Gastroesophageal sphincter (tissue), 4 donors: ENCODE results near the gene RALGPS1. TPM values are rescaled to one million over a fixed set of nuclear protein-coding genes. Genes with fewer than 3 reads are reported as not detected.

Experiments used
- ATAC-seq: fragments of 150-250 bp; one replicate; pipeline ENCODE4 v1.9.1; 2016; ENCODE audit warnings: mild to moderate bottlenecking, moderate library complexity
- H3K27ac ChIP-seq, 4 donors: fragments of 200-600 bp; sonication (generic) in 3 of 4; 1 replicate in 3 of 4; 2 replicates in 1 of 4; pipeline ENCODE4 v1.5.1; 2016 to 2019
- H3K27me3 ChIP-seq: fragments of 200-600 bp; sonication (generic); one replicate; pipeline ENCODE4 v1.5.1; 2019
- H3K36me3 ChIP-seq, 2 donors: fragments of 200-600 bp; sonication (generic); one replicate each; pipeline ENCODE4 v1.5.1; 2019; ENCODE audit warnings: control low read depth in 1 of 2
- H3K4me1 ChIP-seq, 3 donors: fragments of 200-600 bp; sonication (generic); 1 replicate in 2 of 3; 2 replicates in 1 of 3; pipeline ENCODE4 v1.5.1; 2016 to 2019; ENCODE audit warnings: control low read depth in 2 of 3
- H3K4me3 ChIP-seq, 2 donors: fragments of 200-600 bp; sonication (generic); one replicate each; pipeline ENCODE4 v1.5.1; 2019; ENCODE audit warnings: mild to moderate bottlenecking in 1 of 2, moderate library complexity in 1 of 2
- H3K9me3 ChIP-seq, 3 donors: fragments of 200-600 bp; sonication (generic); one replicate each; pipeline ENCODE4 v1.5.1; 2017 to 2019; ENCODE audit warnings: control low read depth in 2 of 3
- EP300 ChIP-seq: sonication (generic); formaldehyde crosslinking; IDR thresholded peaks from one replicate; pipeline ENCODE4 v1.6.1; 2017; ENCODE audit warnings: antibody characterized with exemption, mild to moderate bottlenecking
- POLR2A ChIP-seq, 2 donors: fragments of 450-650 bp; IDR thresholded peaks; one replicate each; pipeline ENCODE4 v1.6.1; 2017; ENCODE audit warnings: antibody characterized with exemption in 2 of 2, mild to moderate bottlenecking in 2 of 2, moderate library complexity in 1 of 2
- POLR2AphosphoS5 ChIP-seq: sonication (generic); formaldehyde crosslinking; IDR thresholded peaks from one replicate; pipeline ENCODE4 v1.6.1; 2017; ENCODE audit warnings: antibody characterized with exemption
- WGBS, 2 donors: methylation state at CpG; one replicate each; pipeline ENCODE4 v1.1.5; 2018; ENCODE audit warnings: low coverage in 1 of 2; 5-methylcytosine and 5-hydroxymethylcytosine counted together
- total RNA-seq, 4 donors: library from RNA; depleted of rRNA; stranded (reverse); fragments of >200 nt; gene quantifications; one replicate each; pipeline ENCODE4 v1.1.0, GENCODE V29; 2016
- TF ChIP-seq, protein P1 (sequence below), 4 experiments: fragments of 200-600 bp in 2 of 4; fragments of 450-650 bp in 2 of 4; sonication (generic) in 1 of 4; IDR thresholded peaks; one replicate each; pipeline ENCODE4 v1.5.1; 2017 to 2019; ENCODE audit warnings: antibody characterized with exemption in 4 of 4, mild to moderate bottlenecking in 2 of 4, moderate library complexity in 2 of 4

The RALGPS1 gene
- total RNA-seq, 4 donors from 2014 or later, result 5.9 to 17.4 (median 11.3) TPM

GRCh38 chr9:126875756-126876510 lies 38.6 kb upstream of the RALGPS1 start:
- Histone ChIP-seq H3K27me3 (no peaks in the 10 kb centered on the region), H3K36me3 (peaks cover 0 to 22% of the 10 kb centered on the region in 2 donors), H3K27ac (no peak overlapping the region), H3K4me1 (peaks cover 0 to 7% (median 0%) of the 10 kb centered on the region in 3 donors), H3K9me3 (no peaks in the 10 kb centered on the region), H3K4me3 (no peak overlapping the region)
- TF ChIP-seq EP300 (no peak), POLR2A (IDR thresholded peaks at IDR 0.05) (no peak), POLR2AphosphoS5 (no peak)
- TF ChIP-seq, protein P1, sequence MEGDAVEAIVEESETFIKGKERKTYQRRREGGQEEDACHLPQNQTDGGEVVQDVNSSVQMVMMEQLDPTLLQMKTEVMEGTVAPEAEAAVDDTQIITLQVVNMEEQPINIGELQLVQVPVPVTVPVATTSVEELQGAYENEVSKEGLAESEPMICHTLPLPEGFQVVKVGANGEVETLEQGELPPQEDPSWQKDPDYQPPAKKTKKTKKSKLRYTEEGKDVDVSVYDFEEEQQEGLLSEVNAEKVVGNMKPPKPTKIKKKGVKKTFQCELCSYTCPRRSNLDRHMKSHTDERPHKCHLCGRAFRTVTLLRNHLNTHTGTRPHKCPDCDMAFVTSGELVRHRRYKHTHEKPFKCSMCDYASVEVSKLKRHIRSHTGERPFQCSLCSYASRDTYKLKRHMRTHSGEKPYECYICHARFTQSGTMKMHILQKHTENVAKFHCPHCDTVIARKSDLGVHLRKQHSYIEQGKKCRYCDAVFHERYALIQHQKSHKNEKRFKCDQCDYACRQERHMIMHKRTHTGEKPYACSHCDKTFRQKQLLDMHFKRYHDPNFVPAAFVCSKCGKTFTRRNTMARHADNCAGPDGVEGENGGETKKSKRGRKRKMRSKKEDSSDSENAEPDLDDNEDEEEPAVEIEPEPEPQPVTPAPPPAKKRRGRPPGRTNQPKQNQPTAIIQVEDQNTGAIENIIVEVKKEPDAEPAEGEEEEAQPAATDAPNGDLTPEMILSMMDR (IDR thresholded peaks at IDR 0.05), result no peak
- ATAC-seq, result no peak
- WGBS, 2 donors, result 80 to 87% methylated on average over 3 of the region's 4 CpGs

GRCh38 chr9:126876531-126876930 lies 38.1 kb upstream of the RALGPS1 start:
- Histone ChIP-seq H3K4me3 (no peak overlapping the region), H3K4me1 (peaks cover 0 to 7% (median 0%) of the 10 kb centered on the region in 3 donors), H3K36me3 (peaks cover 0 to 24% of the 10 kb centered on the region in 2 donors), H3K27ac (no peak overlapping the region), H3K27me3 (no peaks in the 10 kb centered on the region), H3K9me3 (no peaks in the 10 kb centered on the region)
- TF ChIP-seq EP300 (no peak), POLR2AphosphoS5 (no peak)
- TF ChIP-seq, protein P1 (IDR thresholded peaks at IDR 0.05), result no peak
- WGBS, 2 donors, result 59 to 71% methylated on average over 4 of the region's 4 CpGs
- no peak for ATAC-seq

GRCh38 chr9:126877418-126877817 lies 37.2 kb upstream of the RALGPS1 start:
- WGBS, 2 donors, result 90 to 94% methylated on average over 7 to 8 of the region's 9 CpGs
- no peak for ATAC-seq
- H3K27me3 ChIP-seq, result no peaks in the 10 kb centered on the region
- no peak overlapping the region for H3K27ac ChIP-seq
- H3K4me3 ChIP-seq, result no peak overlapping the region
- peaks cover 0 to 7% (median 0%) of the 10 kb centered on the region in 3 donors for H3K4me1 ChIP-seq
- peaks cover 0 to 29% of the 10 kb centered on the region in 2 donors for H3K36me3 ChIP-seq
- no peak for TF ChIP-seq POLR2AphosphoS5
- no peak for TF ChIP-seq EP300
- TF ChIP-seq, protein P1 (IDR thresholded peaks at IDR 0.05), result no peak
- TF ChIP-seq POLR2A (IDR thresholded peaks at IDR 0.05), result no peak
- H3K9me3 ChIP-seq, result no peaks in the 10 kb centered on the region

DNA sequence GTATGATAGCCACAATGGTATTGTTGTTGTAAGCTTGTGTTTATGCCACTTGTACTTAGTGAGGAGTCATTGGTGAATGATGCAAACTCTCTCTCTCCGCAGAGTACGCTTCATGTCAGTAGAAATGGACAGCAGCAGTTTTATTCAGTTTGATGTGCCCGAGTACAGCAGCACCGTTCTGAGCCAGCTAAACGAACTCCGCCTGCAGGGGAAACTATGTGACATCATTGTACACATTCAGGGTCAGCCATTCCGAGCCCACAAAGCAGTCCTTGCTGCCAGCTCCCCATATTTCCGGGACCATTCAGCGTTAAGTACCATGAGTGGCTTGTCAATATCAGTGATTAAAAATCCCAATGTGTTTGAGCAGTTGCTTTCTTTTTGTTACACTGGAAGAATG lies 35.3 kb upstream of the RALGPS1 start:
- WGBS, 2 donors, result 59 to 78% methylated on average over 8 to 9 of the region's 9 CpGs
- Histone ChIP-seq H3K27me3 (no peaks in the 10 kb centered on the region), H3K27ac (no peak overlapping the region), H3K36me3 (peaks cover 0 to 44% of the 10 kb centered on the region in 2 donors), H3K9me3 (no peaks in the 10 kb centered on the region), H3K4me3 (no peak overlapping the region), H3K4me1 (peaks cover 0 to 7% (median 0%) of the 10 kb centered on the region in 3 donors)
- TF ChIP-seq POLR2AphosphoS5 (no peak), POLR2A (IDR thresholded peaks at IDR 0.05) (no peak), EP300 (no peak)
- TF ChIP-seq, protein P1 (IDR thresholded peaks at IDR 0.05), result no peak
- ATAC-seq, result no peak
